Measurements from ENCODE around the gene ZSCAN20.

ZSCAN20 gene

GRCh38 chr1:33443705-33444180 lies 28.7 kb upstream of the ZSCAN20 start:
- DNase-seq, result no peak

GRCh38 chr1:33445108-33445507 lies 27.3 kb upstream of the ZSCAN20 start:
- no peak for DNase-seq

DNA sequence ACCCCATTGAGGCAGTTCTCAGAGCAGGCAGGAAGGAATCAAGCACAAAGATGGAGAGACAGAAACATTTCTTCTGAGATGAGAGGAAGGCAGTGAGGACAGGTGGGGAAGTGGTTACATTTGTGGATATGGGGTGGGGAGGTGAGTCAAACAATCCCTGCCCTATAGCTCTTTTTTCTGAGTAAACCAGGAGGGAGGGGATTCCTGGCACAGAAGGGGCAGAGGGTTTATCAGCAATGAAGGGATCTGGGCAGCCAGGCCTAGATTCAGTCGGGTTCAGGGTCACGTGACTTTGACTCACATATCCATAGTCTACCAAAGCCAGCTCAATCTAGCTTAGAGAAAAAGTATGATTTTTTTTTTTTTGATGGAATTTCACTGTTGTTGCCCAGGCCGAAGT lies 25.9 kb upstream of the ZSCAN20 start:
- no peak for DNase-seq

GRCh38 chr1:33454646-33455282 lies 17.7 kb upstream of the ZSCAN20 start:
- DNase-seq, result no peak

DNA sequence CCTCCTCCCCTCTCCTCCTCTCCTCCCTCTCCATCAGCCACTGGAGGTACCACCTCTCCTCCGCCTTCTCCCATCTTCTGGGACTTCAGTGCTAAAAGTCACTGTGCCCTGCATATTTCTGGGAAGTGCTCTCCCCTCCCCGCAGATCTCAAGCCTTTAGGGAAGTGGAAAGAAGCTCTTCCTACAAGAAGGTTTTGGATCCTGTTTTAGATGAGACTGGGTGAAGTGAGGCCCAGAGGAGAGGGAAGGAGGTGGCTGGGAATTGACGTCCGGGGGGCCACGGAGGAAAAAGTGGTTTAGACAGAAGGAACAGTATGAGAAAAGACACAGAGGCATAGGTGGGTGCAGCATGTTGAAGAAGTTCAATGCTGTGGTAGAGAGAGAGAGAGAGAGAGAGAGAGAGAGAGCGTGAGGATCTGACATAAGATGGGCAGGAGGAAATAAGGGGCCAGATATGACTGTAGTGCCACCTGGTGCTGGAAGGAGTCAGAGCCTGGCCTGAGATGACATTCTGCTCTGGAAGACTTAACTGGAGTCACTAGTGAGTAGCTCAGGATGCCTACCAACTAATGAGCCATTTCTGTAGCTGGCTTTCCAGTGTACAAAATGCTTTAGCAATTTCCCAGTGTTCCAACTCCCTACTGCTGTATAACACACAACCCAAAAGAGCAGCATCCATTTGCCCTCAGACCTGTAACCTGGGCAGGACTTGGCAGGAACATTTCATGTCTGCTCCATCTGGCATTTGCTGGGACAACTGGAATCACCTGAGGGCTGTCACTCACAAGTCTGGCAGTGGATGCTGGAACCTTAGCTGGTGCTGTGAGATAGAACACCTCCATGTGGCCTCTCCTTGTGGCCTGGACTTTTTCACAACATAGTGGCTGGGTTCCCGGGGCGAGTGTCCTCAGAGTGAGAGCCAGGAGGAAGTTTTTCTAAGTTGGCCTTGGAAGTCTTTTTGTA lies 16.6 kb upstream of the ZSCAN20 start:
- DNase-seq, result peak; percentile 32

DNA sequence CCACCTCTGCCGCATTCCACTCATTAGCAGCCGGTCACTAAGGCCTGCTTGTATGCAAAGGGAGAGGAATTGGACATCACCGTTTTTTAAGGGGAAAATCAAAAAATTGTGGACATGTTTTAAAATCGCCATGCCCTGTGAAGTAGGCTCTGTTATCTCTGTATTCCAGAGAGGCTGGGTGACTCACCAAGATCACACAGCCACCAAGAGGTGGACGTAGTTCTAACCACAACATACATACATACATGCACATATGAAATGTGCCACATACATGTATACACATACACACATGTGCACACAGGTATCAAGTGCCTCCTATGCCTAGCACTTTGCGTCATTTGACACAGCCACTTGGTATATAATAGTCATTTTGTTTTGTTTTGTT lies 16.0 kb upstream of the ZSCAN20 start:
- DNase-seq, result no peak

GRCh38 chr1:33459691-33460090 lies 12.8 kb upstream of the ZSCAN20 start:
- no peak for DNase-seq

DNA sequence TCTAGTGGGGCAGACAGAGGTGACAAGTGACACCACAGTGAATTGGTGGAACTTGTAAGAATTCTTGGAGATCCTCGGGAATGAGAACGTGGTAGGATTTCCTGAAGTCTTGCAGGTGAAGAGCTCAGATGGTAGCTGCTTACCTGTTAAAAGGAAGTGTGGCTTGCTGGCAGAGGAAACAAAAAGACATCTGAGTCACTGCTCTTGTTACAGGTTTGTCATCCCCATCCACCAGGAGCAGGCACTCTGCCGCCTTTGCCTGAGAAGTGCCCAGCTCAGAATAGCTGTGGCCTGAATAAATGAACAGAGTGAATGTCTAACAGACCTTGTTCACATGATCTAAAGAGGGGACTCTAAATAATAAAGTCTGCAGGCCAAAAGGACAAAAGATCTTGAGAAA lies 12.3 kb upstream of the ZSCAN20 start:
- DNase-seq, result no peak

DNA sequence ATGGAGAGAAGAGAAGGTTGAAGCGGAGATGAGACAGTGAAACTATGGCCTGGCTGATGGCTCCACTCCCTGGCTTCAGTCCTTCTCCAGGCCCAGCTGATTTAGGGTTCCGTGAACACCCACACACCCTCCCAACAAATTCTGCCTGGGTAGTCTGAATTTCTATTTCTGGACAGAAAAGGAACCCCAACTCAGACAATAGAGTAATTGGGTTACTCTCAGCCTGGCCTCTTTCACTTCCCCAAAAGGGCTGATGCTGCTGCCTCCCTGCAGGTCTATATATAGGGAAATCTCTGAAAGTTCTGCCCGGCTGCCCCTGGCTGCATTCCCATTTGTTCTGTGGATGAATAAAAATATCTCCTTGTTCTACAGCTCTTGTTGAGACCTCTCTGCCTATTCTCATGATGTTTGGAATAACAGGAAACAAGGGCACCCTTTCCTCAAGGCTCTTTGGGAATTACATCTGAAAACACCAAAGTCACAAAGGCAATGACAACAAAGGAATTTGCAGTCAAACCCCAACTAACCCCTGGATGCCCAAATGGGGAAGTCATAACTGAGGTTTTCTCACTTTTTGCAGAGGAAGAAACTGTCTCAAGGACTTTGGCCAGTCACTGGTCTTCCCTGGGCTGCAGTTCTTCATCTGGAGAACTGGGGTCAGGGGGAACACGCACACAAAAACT lies 11.4 kb upstream of the ZSCAN20 start:
- no peak for DNase-seq

- DNase-seq, result no peak
Measured at GRCh38 chr1:33462405-33463164, 9.9 kb upstream of the ZSCAN20 start.

- no peak for DNase-seq
Measured at GRCh38 chr1:33464552-33464951, 7.9 kb upstream of the ZSCAN20 start.

DNA sequence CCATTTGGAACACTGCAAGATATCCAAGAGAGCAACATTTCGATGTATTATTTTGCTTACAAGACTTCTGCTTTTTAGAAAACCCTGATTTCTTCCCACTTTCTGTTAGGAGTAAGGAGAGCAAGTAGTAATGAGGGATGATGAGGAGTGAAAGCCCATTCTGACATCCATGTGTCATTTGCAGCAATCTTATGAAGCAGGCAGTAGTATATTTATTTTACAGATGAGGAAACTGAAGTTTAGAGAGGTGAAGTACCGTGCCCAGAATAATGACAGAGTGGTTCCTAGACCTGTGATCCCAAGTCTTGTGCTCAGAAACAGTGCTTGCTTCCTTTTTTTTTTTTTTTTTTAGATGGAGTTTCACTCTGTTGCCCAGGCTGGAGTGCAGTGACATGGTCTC lies 7.1 kb upstream of the ZSCAN20 start:
- no peak for DNase-seq

- no peak for DNase-seq
Measured at GRCh38 chr1:33466159-33466558, 6.3 kb upstream of the ZSCAN20 start.

- no peak for DNase-seq
Measured at GRCh38 chr1:33468011-33468410, 4.4 kb upstream of the ZSCAN20 start.

GRCh38 chr1:33468531-33468930 lies 3.9 kb upstream of the ZSCAN20 start:
- no peak for DNase-seq

DNA sequence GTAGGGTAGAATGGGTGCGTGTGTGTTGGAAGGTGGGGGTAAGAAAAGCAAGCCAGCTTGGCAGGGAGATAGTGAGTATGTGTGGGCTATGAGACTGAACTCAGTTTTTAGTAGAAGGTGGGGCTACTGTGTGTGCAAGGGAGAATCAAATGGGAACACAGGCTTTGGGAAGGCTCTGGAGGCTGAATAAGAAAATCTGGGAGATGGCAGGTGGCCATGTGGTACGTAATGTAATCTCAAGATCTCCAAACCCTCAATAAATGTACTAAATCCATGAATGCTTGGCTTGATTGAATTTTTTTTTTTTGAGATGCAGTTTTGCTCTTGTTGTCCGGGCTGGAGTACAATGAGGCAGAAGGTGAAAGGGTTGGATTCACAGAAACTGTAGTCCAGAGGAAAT lies 3.5 kb upstream of the ZSCAN20 start:
- no peak for DNase-seq

GRCh38 chr1:33469691-33470090 lies 2.8 kb upstream of the ZSCAN20 start:
- DNase-seq, result no peak

- peak; percentile 57 for DNase-seq
Measured at GRCh38 chr1:33470495-33471012, 1.9 kb upstream of the ZSCAN20 start.

DNA sequence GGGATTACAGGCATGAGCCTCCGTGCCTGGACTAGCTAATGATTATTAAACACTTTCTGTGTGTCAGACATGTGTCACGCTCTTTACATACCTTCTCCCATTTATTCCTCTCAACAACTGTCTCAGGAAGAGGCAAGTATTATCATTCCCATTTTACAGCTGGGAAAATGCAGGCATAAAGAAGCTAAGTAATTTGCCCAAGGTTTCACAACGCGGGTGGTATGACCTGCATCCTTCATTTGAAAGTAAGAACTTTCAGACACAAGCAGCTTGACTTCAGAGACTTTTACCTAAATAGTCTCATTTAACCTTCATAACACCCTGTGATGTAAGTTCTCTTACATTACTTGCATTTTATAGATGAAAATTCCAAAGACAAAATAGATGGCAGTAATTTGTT lies 1.0 kb upstream of the ZSCAN20 start:
- DNase-seq, result no peak

DNA sequence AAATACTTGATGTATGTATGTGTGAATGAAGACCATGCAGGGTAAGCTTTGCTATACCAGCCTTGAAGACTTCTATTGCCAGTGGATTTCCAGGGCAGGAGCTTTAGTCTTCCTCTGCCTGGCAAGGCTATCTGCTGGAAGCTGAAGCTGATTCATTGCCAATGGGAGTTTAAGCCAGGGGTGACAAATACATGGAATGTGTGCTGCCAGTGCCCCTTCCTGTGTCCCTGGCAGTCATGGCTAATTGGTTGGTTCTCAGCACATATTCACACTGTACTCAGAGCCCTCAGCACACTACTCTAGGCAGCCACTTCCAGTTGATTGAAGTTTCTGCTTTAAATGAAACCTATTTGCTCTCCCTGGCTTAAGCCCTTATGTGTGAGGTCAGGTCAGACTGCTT lies 1.5 kb downstream of the ZSCAN20 start:
- DNase-seq, result no peak

DNA sequence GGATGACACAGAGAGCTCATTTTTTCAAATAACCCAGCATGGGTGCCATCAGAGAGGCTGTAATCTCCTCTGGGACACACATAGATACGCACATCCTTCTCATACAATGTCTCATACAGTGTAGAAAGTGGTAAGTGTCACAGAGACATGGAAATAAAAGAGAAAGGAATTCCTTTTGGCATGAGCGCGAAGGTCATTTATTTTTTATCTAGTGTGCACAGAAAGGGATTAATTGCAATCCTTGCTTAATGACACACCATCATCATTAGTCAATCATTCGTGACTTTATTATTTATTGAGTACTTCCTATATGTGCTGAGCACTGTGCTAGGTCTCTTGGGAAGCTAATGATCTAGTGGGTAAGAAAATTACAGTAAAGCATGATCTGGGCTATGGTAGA lies 5.0 kb downstream of the ZSCAN20 start:
- DNase-seq, result no peak

DNA sequence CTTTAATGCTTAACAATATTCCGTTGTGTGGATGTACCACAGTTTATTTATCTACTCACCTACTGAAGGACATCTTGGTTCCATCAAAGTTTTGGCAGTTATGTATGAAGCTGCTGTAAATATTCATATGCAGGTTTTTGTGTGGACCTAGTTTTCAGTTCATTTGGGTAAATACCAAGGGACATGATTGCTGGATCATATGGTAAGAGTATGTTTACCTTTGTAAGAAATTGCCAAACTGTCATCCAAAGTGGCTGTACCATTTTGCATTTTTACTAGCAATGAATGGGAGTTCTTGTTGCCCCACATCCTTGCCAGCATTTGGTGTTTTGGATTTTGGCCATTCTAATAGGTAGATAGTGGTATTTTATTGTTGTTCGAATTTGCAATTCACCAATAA lies 10.0 kb downstream of the ZSCAN20 start:
- DNase-seq, result no peak

DNA sequence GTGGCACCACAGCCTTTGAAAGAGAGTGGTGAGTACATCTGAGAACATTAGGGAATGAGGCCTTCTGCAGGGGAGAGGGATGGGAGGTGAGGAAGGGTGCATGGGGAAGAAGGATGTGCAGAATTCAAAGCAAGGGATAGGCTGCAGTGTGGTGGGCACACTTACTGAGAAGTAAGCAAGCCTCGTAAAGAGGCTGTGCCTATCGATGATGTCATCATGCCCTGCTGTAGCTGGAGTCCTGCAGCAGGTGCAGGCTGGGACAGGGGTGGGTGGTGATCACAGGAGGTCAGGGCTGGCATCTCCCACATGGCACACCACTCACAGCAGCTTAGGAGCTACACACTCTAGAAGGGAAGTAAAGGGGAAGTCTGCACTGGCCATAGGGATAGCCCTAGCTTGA lies 16.2 kb downstream of the ZSCAN20 start:
- no peak for DNase-seq

All from stimulated activated CD4-positive, alpha-beta T cell treated with anti-CD3 and anti-CD28 coated beads, Interleukin-1b, Interleukin-23, amount 100 ng/mL, for 48 hours (primary cell).